ENCODE measurements around the gene FCF1.
"Not testable (repeated sequence)": the region's sequence is repeated elsewhere in the genome, so short reads cannot be mapped to it uniquely, and the experiment has no call there.

The FCF1 gene

GRCh38 chr14:74703043-74703442 is 9.9 kb upstream of the FCF1 start:
- no peak for DNase-seq

GRCh38 chr14:74704656-74705055 is 8.3 kb upstream of the FCF1 start:
- DNase-seq, result no peak

GRCh38 chr14:74705613-74706500 is 7.1 kb upstream of the FCF1 start:
- DNase-seq, result no peak

GRCh38 chr14:74710480-74710879 is 2.5 kb upstream of the FCF1 start:
- DNase-seq, result no peak

GRCh38 chr14:74711651-74712050 is 1.3 kb upstream of the FCF1 start:
- no peak for DNase-seq

- no peak for DNase-seq
Observed at GRCh38 chr14:74713395-74713735, 421 bp downstream of the FCF1 start.

GRCh38 chr14:74720526-74720925 is 7.6 kb downstream of the FCF1 start:
- DNase-seq, result no peak

- no peak for DNase-seq
Observed at GRCh38 chr14:74723134-74723533, 10.2 kb downstream of the FCF1 start.

GRCh38 chr14:74732387-74732786 is 19.4 kb downstream of the FCF1 start:
- DNase-seq, result no peak

GRCh38 chr14:74733221-74733620 is 20.3 kb downstream of the FCF1 start:
- DNase-seq, result no peak

- DNase-seq, result no peak
Observed at GRCh38 chr14:74735125-74735524, 22.2 kb downstream of the FCF1 start.

- no peak for DNase-seq
Observed at GRCh38 chr14:74737753-74738325, 24.9 kb downstream of the FCF1 start.

GRCh38 chr14:74739293-74740030 is 26.5 kb downstream of the FCF1 start:
- no peak for DNase-seq

GRCh38 chr14:74747237-74747636 is 34.3 kb downstream of the FCF1 start:
- no peak for DNase-seq

- DNase-seq, result no peak
Observed at GRCh38 chr14:74754157-74754556, 41.2 kb downstream of the FCF1 start.

- DNase-seq, result no peak
Observed at GRCh38 chr14:74754899-74755298, 42.0 kb downstream of the FCF1 start.

GRCh38 chr14:74756326-74756725 is 43.4 kb downstream of the FCF1 start:
- DNase-seq, result no peak

GRCh38 chr14:74758505-74758904 is 45.6 kb downstream of the FCF1 start:
- not testable (repeated sequence) for DNase-seq

- peak; percentile 69 to 84 (median 78) for DNase-seq
Observed at GRCh38 chr14:74762917-74763802, 50.2 kb downstream of the FCF1 start, which contains the start of gene YLPM1. YLPM1 (plus strand) TSS chr14:74763316; CDS start chr14:74763490, 174 bp downstream.

- DNase-seq, result no peak
Observed at GRCh38 chr14:74763803-74764531, 51.0 kb downstream of the FCF1 start.

GRCh38 chr14:74765721-74766120 is 52.8 kb downstream of the FCF1 start:
- no peak for DNase-seq

GRCh38 chr14:74771399-74771798 is 58.5 kb downstream of the FCF1 start:
- DNase-seq, result no peak

Measured in activated CD4-positive, CD25-positive, alpha-beta regulatory T cell (primary cell).